HL-60 (cell line): ENCODE data around the gene NKX1-1.

Source experiments
- GABPA ChIP-seq: IDR thresholded peaks from 2 replicates; pipeline ENCODE4 v1.6.1; 2012; ENCODE audit warnings: low read depth
- TF ChIP-seq, protein P1 (sequence below): IDR thresholded peaks from 2 replicates; pipeline ENCODE4 v1.6.1; 2012; ENCODE audit warnings: low read depth; ENCODE audit not compliant: insufficient replicate concordance
- TF ChIP-seq, protein P2 (sequence below): IDR thresholded peaks from one replicate; pipeline ENCODE4 v1.5.1; 2011; ENCODE audit warnings: low read length, control low read depth, inconsistent platforms; ENCODE audit not compliant: insufficient read depth

GRCh38 chr4:1361431-1361830, 44.8 kb downstream of the NKX1-1 start:
- TF ChIP-seq, protein P1, sequence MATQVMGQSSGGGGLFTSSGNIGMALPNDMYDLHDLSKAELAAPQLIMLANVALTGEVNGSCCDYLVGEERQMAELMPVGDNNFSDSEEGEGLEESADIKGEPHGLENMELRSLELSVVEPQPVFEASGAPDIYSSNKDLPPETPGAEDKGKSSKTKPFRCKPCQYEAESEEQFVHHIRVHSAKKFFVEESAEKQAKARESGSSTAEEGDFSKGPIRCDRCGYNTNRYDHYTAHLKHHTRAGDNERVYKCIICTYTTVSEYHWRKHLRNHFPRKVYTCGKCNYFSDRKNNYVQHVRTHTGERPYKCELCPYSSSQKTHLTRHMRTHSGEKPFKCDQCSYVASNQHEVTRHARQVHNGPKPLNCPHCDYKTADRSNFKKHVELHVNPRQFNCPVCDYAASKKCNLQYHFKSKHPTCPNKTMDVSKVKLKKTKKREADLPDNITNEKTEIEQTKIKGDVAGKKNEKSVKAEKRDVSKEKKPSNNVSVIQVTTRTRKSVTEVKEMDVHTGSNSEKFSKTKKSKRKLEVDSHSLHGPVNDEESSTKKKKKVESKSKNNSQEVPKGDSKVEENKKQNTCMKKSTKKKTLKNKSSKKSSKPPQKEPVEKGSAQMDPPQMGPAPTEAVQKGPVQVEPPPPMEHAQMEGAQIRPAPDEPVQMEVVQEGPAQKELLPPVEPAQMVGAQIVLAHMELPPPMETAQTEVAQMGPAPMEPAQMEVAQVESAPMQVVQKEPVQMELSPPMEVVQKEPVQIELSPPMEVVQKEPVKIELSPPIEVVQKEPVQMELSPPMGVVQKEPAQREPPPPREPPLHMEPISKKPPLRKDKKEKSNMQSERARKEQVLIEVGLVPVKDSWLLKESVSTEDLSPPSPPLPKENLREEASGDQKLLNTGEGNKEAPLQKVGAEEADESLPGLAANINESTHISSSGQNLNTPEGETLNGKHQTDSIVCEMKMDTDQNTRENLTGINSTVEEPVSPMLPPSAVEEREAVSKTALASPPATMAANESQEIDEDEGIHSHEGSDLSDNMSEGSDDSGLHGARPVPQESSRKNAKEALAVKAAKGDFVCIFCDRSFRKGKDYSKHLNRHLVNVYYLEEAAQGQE, result no peak
- TF ChIP-seq, protein P2, sequence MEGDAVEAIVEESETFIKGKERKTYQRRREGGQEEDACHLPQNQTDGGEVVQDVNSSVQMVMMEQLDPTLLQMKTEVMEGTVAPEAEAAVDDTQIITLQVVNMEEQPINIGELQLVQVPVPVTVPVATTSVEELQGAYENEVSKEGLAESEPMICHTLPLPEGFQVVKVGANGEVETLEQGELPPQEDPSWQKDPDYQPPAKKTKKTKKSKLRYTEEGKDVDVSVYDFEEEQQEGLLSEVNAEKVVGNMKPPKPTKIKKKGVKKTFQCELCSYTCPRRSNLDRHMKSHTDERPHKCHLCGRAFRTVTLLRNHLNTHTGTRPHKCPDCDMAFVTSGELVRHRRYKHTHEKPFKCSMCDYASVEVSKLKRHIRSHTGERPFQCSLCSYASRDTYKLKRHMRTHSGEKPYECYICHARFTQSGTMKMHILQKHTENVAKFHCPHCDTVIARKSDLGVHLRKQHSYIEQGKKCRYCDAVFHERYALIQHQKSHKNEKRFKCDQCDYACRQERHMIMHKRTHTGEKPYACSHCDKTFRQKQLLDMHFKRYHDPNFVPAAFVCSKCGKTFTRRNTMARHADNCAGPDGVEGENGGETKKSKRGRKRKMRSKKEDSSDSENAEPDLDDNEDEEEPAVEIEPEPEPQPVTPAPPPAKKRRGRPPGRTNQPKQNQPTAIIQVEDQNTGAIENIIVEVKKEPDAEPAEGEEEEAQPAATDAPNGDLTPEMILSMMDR, result no peak
- no peak for TF ChIP-seq GABPA
